CD4-positive, alpha-beta T cell (primary cell): Measurements from ENCODE around the gene AADACL4. TPM values are rescaled to one million over a fixed set of nuclear protein-coding genes. Genes with fewer than 3 reads are reported as not detected.

Experiments
- ATAC-seq: fragments of 200-7000 bp; cut with Tn5 transposase; one replicate; pipeline ENCODE4 v1.10.0; 2022; ENCODE audit warnings: mild to moderate bottlenecking; ENCODE audit not compliant: poor library complexity
- CTCF ChIA-PET: fragments of 350-600 bp; sonication (Branson Sonifier 250); formaldehyde crosslinking; loops from one replicate; lab custom pipeline; 2021; ENCODE audit warnings: antibody characterized with exemption, inconsistent platforms; lab: Charles Lee
- POLR2A ChIA-PET: fragments of 350-600 bp; sonication (Branson Sonifier 250); formaldehyde crosslinking; loops from one replicate; lab custom pipeline; 2021; ENCODE audit warnings: antibody characterized with exemption, inconsistent platforms; lab: Charles Lee
- DNase-seq, 14 experiments: peaks; one replicate each; pipeline ENCODE4 v3.0.0-alpha.2; 2013 to 2020; ENCODE audit warnings: mixed read lengths in 2 of 14
- H3K27ac ChIP-seq, 2 donors: one replicate each; pipeline versions ENCODE4 v1.5.1 to v1.7.0; 2013; ENCODE audit warnings: low read length in 2 of 2, low read depth in 1 of 2, mild to moderate bottlenecking in 1 of 2
- H3K27me3 ChIP-seq, 2 experiments: 1 replicate in 1 of 2; 2 replicates in 1 of 2; pipeline versions ENCODE4 v1.6.1 to v1.7.0; 2013; ENCODE audit warnings: low read length in 2 of 2, control low read depth in 1 of 2, mild to moderate bottlenecking in 1 of 2, moderate library complexity in 1 of 2; ENCODE audit not compliant: insufficient read depth in 2 of 2, control insufficient read depth in 1 of 2
- H3K36me3 ChIP-seq: one replicate; pipeline ENCODE4 v1.6.1; 2013; ENCODE audit warnings: low read length, control low read depth; ENCODE audit not compliant: insufficient read depth
- H3K4me1 ChIP-seq: one replicate; pipeline ENCODE4 v1.6.1; 2013; ENCODE audit warnings: low read length, control low read depth; ENCODE audit not compliant: insufficient read depth
- H3K4me3 ChIP-seq: one replicate; pipeline ENCODE4 v1.5.1; 2013; ENCODE audit warnings: mild to moderate bottlenecking, low read length, moderate library complexity
- H3K9me3 ChIP-seq, 2 experiments: 1 replicate in 1 of 2; 2 replicates in 1 of 2; pipeline versions ENCODE4 v1.6.1 to v1.7.0; 2013; ENCODE audit warnings: low read length in 2 of 2, mild to moderate bottlenecking in 2 of 2, control low read depth in 1 of 2, moderate library complexity in 1 of 2; ENCODE audit not compliant: control insufficient read depth in 1 of 2, insufficient read depth in 1 of 2
- H3K27ac Mint-ChIP-seq: one replicate; pipeline ENCODE4 v1.8.0; 2020; ENCODE audit warnings: mixed read lengths
- H3K27me3 Mint-ChIP-seq: one replicate; pipeline ENCODE4 v1.8.0; 2021; ENCODE audit warnings: mixed read lengths
- H3K36me3 Mint-ChIP-seq: one replicate; pipeline ENCODE4 v1.8.0; 2021; ENCODE audit warnings: low read depth, mixed read lengths
- H3K4me1 Mint-ChIP-seq: one replicate; pipeline ENCODE4 v1.8.0; 2021; ENCODE audit warnings: low read depth, mixed read lengths
- H3K4me3 Mint-ChIP-seq: one replicate; pipeline ENCODE4 v1.8.0; 2020; ENCODE audit warnings: mild to moderate bottlenecking, mixed read lengths
- H3K9me3 Mint-ChIP-seq: one replicate; pipeline ENCODE4 v1.8.0; 2020; ENCODE audit warnings: mixed read lengths
- intact Hi-C, 2 experiments: fragments of 100-400 bp; cut with DNase I in 1 of 2; cut with micrococcal nuclease in 1 of 2; formaldehyde crosslinking; loops; one replicate each; pipeline versions ENCODE4 v1.15.1 to v1.9.0; 2023 to 2025; cut with DNase I, micrococcal nuclease
- total RNA-seq, 174 experiments: library from RNA in 2 of 174; stranded (reverse) in 2 of 174; gene quantifications; one replicate each; pipeline ENCODE4 v1.2.3 and lab custom pipeline; 2021 to 2026
- TF ChIP-seq, protein P1 (sequence below): fragments of 200-600 bp; IDR thresholded peaks from one replicate; pipeline ENCODE4 v1.8.0; 2022; ENCODE audit warnings: antibody characterized with exemption, mild to moderate bottlenecking

AADACL4 gene
- total RNA-seq, 2 experiments from 2014 or later, result not detected

DNA sequence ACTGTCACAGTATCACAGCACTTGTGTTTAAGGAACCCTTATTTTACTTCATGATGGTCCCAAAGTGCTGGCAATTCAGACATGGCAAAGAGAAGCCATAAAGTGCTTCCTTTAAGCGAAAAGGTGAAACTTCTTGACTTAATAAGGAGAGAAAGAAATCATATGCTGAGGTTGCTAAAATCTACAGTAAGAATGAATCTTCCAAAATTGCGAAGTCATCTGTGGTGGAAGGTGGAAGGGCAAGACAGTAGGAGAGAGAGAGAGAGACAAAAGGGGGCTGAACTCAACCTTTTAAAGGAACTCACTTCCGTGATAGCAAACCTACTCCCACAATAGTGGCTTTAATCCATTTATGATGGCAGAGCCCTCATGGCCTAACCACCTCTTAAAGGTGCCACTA lies 52.8 kb downstream of the AADACL4 start:
- Histone ChIP-seq H3K27ac (no peak overlapping the region), H3K9me3 (peaks cover 0 to 2% of the 10 kb centered on the region in 2 experiments), H3K27me3 (peaks cover 0 to 6% of the 10 kb centered on the region in 2 experiments), H3K36me3 (no peaks in the 10 kb centered on the region), H3K4me3 (no peak overlapping the region), H3K4me1 (no peaks in the 10 kb centered on the region)
- Mint-ChIP-seq H3K27ac (no peak overlapping the region), H3K9me3 (no peaks in the 10 kb centered on the region), H3K4me1 (no peaks in the 10 kb centered on the region), H3K27me3 (peaks cover 57% of the 10 kb centered on the region), H3K36me3 (no peaks in the 10 kb centered on the region), H3K4me3 (no peak overlapping the region)
- TF ChIP-seq, protein P1, sequence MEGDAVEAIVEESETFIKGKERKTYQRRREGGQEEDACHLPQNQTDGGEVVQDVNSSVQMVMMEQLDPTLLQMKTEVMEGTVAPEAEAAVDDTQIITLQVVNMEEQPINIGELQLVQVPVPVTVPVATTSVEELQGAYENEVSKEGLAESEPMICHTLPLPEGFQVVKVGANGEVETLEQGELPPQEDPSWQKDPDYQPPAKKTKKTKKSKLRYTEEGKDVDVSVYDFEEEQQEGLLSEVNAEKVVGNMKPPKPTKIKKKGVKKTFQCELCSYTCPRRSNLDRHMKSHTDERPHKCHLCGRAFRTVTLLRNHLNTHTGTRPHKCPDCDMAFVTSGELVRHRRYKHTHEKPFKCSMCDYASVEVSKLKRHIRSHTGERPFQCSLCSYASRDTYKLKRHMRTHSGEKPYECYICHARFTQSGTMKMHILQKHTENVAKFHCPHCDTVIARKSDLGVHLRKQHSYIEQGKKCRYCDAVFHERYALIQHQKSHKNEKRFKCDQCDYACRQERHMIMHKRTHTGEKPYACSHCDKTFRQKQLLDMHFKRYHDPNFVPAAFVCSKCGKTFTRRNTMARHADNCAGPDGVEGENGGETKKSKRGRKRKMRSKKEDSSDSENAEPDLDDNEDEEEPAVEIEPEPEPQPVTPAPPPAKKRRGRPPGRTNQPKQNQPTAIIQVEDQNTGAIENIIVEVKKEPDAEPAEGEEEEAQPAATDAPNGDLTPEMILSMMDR, result no peak
- ATAC-seq (no peak), DNase-seq (no peak)
- ChIA-PET POLR2A (no interaction called here), CTCF (no interaction called here)
- intact Hi-C loops, result no loop called here

DNA sequence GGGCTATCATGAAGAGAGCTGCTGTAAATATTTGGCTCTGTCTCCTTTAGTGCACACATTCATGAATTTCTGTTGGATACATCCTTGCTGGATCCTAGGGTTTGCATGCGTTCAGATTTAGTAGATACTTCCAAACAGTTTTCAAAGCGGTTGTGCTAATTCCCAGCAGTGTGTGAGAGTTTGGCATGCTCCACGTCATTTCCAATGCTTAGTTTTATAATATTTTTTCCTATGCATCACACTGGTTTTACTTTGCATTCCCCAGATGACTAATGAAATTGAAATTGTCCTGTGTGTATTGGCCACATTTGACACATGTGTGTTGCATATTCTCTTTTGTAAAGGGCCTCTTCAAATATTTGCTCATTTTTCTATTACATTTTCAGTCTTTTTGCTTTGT lies 53.5 kb downstream of the AADACL4 start:
- H3K4me3 Mint-ChIP-seq, result no peak overlapping the region
- no peaks in the 10 kb centered on the region for H3K4me1 Mint-ChIP-seq
- H3K27ac ChIP-seq, result no peak overlapping the region
- H3K27me3 Mint-ChIP-seq, result peaks cover 53% of the 10 kb centered on the region
- ChIA-PET POLR2A (no interaction called here), CTCF (no interaction called here)
- TF ChIP-seq, protein P1, result no peak
- H3K4me1 ChIP-seq, result no peaks in the 10 kb centered on the region
- H3K27ac Mint-ChIP-seq, result no peak overlapping the region
- intact Hi-C loops, result no loop called here
- H3K4me3 ChIP-seq, result no peak overlapping the region
- DNase-seq (no peak), ATAC-seq (no peak)
- peaks cover 0 to 7% of the 10 kb centered on the region in 2 experiments for H3K9me3 ChIP-seq
- peaks cover 3 to 9% of the 10 kb centered on the region in 2 experiments for H3K27me3 ChIP-seq
- H3K36me3 ChIP-seq, result no peaks in the 10 kb centered on the region
- H3K9me3 Mint-ChIP-seq, result no peaks in the 10 kb centered on the region
- H3K36me3 Mint-ChIP-seq, result no peaks in the 10 kb centered on the region

DNA sequence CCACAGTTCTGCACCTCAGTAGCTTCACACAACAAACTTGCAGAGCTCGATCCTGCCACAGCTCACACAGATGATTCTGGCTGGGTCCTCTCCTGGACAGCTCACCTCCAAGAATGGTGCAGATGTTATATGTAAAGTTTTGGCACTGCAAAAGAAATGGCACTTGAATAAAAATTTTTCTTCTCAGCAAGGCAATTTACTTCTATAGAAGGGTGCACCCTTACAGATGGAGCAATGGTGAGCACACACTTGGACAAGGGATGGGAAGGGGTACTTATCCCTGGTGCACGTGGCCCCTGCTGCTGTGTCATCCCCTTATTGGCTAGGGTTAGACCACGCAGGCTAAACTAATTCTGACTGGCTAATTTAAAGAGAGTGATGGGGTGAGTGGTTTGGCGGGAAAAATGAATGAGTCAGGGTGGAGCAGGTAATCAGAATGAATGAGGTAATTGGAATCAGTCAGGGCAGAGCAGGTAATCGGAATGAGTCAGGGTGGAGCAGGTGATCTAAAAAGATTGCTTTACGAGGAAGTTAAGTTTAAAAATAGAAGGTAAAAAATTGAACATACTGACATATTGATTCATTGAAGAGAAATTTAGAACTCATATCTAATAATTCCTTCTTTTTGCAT lies 60.1 kb downstream of the AADACL4 start:
- H3K27ac Mint-ChIP-seq, result no peak overlapping the region
- intact Hi-C loops, result no loop called here
- no peak for DNase-seq
- TF ChIP-seq, protein P1, result no peak
- ATAC-seq, result no peak
- Histone ChIP-seq H3K27ac (no peak overlapping the region), H3K36me3 (no peaks in the 10 kb centered on the region), H3K27me3 (peaks cover 3 to 14% of the 10 kb centered on the region in 2 experiments), H3K9me3 (peaks cover 9 to 16% of the 10 kb centered on the region in 2 experiments), H3K4me3 (no peak overlapping the region), H3K4me1 (no peaks in the 10 kb centered on the region)
- H3K4me1 Mint-ChIP-seq, result no peaks in the 10 kb centered on the region
- POLR2A ChIA-PET, result no interaction called here
- no peak overlapping the region for H3K4me3 Mint-ChIP-seq
- peaks cover 30% of the 10 kb centered on the region for H3K27me3 Mint-ChIP-seq
- CTCF ChIA-PET, result no interaction called here
- no peaks in the 10 kb centered on the region for H3K36me3 Mint-ChIP-seq
- H3K9me3 Mint-ChIP-seq, result peaks cover 3% of the 10 kb centered on the region
